ENCODE data around the gene PDYN. TPM values are rescaled to one million over a fixed set of nuclear protein-coding genes. Genes with fewer than 3 reads are reported as not detected.

Gene PDYN
- total and polyA plus RNA-seq, 10 of the 15 experiments (the other 5 are each of a cell fraction or from before 2014, with no cell fraction given): not detected

DNA sequence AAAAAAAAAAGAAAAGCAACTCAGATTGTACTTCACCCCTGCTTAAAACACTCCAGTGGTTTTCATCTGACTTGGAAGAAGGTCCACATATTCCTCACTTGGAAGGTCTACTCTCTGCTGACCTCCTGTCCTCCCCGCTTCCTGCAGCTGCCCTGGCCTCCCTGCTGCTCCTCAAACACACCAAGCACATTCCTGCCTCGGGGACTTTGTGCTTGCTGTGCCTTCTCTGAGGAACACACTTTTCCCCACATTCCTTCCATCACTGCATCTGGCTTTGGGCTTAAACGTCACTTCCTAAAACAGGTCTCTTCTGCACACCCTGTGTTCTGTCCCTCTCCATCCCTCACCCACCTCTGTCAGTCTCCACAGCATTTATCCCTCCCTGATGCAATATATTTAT lies 4.9 kb upstream of the PDYN start:
- DNase-seq (ENCODE audit: low read depth, low spot score) (no peak), FAIRE-seq (no peak), ATAC-seq (no peak)
- no peak overlapping the region for H3K27ac ChIP-seq (ENCODE audit: control insufficient read depth, insufficient read depth)
- no TSS peak for BruUV-seq (replicated peaks)
- no peaks in the 10 kb centered on the region for H3K36me3 ChIP-seq (ENCODE audit: control insufficient read depth in 2 of 2, insufficient read depth in 2 of 2, low read length in 1 of 2)
- in situ Hi-C loops (cut with MboI): no loop called here
- no peak overlapping the region for H2AFZ ChIP-seq (ENCODE audit: control insufficient read depth, low read depth, low read length)
- POLR2A ChIA-PET: no interaction called here
- WGBS (ENCODE audit: insufficient coverage, insufficient replicate concordance, low lambda C conversion rate, missing lambda C conversion rate): 10% methylated on average over 3 of the region's 3 CpGs
- no peak overlapping the region for H3K9ac ChIP-seq (ENCODE audit: control insufficient read depth, insufficient read depth, low read length)
- H3K79me2 ChIP-seq (ENCODE audit: control insufficient read depth, insufficient read depth, low read length): no peaks in the 10 kb centered on the region
- no peak overlapping the region for H3K4me2 ChIP-seq (ENCODE audit: control insufficient read depth, insufficient read depth)
- H4K20me1 ChIP-seq (ENCODE audit: control insufficient read depth, insufficient read depth): no peaks in the 10 kb centered on the region
- intact Hi-C loops (cut with micrococcal nuclease; ENCODE audit: unreplicated experiment): no loop called here
- no peaks in the 10 kb centered on the region for H3K4me1 ChIP-seq (ENCODE audit: control insufficient read depth, insufficient read depth, low read length)
- peaks cover 0 to 8% of the 10 kb centered on the region in 2 experiments; a peak in 2 of 4 replicates for H3K27me3 ChIP-seq (replicated peaks in 1 of 2; ENCODE audit: control insufficient read depth in 2 of 2, insufficient read depth in 2 of 2, low read length in 1 of 2)
- SMC1A ChIA-PET (ENCODE audit: uncharacterized antibody, unreplicated experiment): no interaction called here
- H3K4me3 ChIP-seq: no peak overlapping the region
- CTCF ChIA-PET: no interaction called here
- no peaks in the 10 kb centered on the region for H3K9me3 ChIP-seq (replicated peaks; ENCODE audit: control insufficient read depth, insufficient read depth, low read length)
- RAD21 ChIA-PET (ENCODE audit: unreplicated experiment): no interaction called here
- TF ChIP-seq EGR1 (IDR thresholded peaks at IDR 0.05; ENCODE audit: borderline replicate concordance in 1 of 2, low read depth in 2 of 2, low read length in 2 of 2) (no peak), ZBED1 (IDR thresholded peaks at IDR 0.05; ENCODE audit: borderline replicate concordance) (no peak), JUNB (IDR thresholded peaks at IDR 0.05) (no peak), KDM1A (IDR thresholded peaks at IDR 0.05; ENCODE audit: borderline replicate concordance) (no peak), POLR2A (IDR thresholded peaks at IDR 0.05; ENCODE audit: low read depth, low read length) (no peak), PML (IDR thresholded peaks at IDR 0.05; ENCODE audit: low read length) (no peak)
- TF ChIP-seq, protein P1, sequence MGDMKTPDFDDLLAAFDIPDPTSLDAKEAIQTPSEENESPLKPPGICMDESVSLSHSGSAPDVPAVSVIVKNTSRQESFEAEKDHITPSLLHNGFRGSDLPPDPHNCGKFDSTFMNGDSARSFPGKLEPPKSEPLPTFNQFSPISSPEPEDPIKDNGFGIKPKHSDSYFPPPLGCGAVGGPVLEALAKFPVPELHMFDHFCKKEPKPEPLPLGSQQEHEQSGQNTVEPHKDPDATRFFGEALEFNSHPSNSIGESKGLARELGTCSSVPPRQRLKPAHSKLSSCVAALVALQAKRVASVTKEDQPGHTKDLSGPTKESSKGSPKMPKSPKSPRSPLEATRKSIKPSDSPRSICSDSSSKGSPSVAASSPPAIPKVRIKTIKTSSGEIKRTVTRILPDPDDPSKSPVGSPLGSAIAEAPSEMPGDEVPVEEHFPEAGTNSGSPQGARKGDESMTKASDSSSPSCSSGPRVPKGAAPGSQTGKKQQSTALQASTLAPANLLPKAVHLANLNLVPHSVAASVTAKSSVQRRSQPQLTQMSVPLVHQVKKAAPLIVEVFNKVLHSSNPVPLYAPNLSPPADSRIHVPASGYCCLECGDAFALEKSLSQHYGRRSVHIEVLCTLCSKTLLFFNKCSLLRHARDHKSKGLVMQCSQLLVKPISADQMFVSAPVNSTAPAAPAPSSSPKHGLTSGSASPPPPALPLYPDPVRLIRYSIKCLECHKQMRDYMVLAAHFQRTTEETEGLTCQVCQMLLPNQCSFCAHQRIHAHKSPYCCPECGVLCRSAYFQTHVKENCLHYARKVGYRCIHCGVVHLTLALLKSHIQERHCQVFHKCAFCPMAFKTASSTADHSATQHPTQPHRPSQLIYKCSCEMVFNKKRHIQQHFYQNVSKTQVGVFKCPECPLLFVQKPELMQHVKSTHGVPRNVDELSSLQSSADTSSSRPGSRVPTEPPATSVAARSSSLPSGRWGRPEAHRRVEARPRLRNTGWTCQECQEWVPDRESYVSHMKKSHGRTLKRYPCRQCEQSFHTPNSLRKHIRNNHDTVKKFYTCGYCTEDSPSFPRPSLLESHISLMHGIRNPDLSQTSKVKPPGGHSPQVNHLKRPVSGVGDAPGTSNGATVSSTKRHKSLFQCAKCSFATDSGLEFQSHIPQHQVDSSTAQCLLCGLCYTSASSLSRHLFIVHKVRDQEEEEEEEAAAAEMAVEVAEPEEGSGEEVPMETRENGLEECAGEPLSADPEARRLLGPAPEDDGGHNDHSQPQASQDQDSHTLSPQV (IDR thresholded peaks at IDR 0.05): no peak
- TF ChIP-seq, protein P2, sequence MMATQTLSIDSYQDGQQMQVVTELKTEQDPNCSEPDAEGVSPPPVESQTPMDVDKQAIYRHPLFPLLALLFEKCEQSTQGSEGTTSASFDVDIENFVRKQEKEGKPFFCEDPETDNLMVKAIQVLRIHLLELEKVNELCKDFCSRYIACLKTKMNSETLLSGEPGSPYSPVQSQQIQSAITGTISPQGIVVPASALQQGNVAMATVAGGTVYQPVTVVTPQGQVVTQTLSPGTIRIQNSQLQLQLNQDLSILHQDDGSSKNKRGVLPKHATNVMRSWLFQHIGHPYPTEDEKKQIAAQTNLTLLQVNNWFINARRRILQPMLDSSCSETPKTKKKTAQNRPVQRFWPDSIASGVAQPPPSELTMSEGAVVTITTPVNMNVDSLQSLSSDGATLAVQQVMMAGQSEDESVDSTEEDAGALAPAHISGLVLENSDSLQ (IDR thresholded peaks at IDR 0.05): no peak
- TF ChIP-seq, protein P3, sequence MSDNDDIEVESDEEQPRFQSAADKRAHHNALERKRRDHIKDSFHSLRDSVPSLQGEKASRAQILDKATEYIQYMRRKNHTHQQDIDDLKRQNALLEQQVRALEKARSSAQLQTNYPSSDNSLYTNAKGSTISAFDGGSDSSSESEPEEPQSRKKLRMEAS (IDR thresholded peaks at IDR 0.05; ENCODE audit: low read depth, low read length): no peak

Measured in GM12878 (cell line).